ENCODE data around the gene NOXO1. TPM values are rescaled to one million over a fixed set of nuclear protein-coding genes. Genes with fewer than 3 reads are reported as not detected.
"Not testable (repeated sequence)": the region's sequence is repeated elsewhere in the genome, so short reads cannot be mapped to it uniquely, and the experiment has no call there.

Gene NOXO1
- total RNA-seq, 1 experiment from 2014 or later, result not detected

DNA sequence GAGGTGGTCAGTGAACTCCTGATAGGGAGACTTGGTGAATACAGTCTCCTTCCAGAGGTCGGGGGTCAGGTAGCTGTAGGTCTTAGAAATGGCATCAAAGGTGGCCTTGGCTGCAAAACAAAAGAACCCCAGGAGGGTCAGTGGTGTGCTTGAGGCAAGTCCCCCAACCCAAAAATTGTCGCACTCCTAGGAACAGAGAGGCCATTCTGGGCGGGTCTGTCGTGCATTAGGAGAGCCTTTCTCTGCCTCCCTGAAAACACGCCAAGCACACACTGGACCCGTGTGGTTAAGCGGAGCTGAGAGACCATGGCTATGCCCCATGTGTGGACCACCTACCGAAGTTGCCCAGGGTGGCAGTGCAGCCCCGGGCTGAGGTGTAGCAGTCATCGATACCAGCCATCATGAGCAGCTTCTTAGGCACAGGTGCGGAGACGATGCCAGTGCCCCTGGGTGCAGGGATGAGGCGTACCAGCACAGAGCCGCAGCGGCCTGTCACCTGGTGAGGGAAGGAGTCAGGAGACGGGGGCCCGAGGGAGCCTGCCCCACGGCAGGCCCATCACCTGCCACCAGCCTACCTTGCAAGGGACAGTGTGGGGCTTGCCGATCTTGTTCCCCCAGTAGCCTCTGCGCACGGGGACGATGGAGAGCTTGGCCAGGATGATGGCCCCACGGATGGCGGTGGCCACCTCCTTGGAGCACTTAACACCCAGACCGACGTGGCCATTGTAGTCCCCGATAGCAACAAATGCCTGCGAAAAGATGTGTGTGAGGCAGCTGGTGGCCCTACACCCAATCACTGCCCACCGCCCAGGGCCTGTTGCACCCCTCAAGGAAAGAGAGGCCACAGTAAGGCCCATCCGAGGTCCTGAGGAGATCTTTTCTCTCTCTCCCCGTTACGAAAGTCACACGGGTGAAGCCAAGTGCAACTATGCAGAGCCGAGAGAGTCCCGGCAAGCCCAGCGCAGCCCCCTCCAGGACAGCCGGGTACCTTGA lies 18.8 kb downstream of the NOXO1 start:
- not testable (repeated sequence) for DNase-seq (ENCODE audit: low spot score)

DNA sequence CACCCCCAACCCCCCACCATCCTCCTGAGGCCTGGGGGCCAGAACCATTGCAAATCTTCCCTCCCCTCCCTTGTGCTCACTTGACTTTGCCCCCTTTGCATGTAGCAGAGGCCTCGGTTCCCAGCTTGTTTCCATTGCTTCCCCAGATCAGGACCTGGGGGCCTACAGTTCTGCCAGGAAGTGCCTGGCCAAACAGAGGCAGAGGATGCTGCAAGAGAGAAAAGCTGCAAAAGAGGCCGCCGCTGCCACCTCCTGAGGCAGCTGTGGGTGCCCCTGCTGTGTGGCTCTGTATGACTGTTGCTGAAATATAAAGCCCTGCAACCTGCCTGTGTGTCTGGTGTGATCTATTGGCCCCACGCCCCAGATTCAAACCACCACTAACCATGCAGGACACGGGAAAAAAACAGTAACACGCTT lies 19.6 kb downstream of the NOXO1 start:
- no peak for DNase-seq (ENCODE audit: low spot score)

DNA sequence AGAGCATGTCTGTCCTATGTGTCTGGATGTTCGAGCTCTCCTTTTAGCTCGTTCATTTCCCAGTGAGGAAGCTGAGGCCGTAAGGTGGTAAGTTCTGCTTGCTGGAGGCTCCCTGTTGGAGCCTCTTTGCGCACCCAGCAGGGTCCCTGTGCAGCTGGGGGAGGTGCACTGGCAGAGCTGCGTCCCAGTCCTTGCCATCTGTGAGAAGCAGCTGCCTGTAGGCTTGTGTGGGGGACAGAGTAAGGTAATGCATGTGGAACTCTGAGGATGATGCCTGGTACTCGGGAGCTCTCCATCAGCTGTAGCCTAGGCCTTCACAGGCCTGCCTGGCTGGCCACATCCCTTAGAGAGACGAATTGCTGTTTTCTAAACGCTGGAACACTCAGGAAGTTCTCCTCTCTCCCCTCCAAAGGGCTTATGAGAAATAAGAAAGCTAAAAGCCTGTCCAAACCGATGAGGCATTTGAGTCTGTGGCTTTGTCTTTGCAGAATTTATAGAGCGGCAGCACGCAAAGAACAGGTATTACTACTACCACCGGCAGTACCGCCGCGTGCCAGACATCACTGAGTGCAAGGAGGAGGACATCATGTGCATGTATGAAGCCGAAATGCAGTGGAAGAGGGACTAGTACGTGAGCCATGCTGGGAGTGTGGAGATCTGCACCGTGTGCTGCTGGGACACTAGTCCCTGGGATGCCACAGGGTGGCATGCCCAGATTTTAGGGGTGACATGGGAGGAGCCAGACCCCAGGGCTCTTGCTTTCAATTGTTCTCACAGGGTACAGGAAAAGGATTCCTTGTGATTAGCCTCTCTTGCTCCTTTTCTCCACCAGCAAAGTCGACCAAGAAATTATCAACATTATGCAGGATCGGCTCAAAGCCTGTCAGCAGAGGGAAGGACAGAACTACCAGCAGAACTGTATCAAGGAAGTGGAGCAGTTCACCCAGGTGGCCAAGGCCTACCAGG lies 20.3 kb downstream of the NOXO1 start:
- DNase-seq (ENCODE audit: low spot score), result peak; percentile 45

DNA sequence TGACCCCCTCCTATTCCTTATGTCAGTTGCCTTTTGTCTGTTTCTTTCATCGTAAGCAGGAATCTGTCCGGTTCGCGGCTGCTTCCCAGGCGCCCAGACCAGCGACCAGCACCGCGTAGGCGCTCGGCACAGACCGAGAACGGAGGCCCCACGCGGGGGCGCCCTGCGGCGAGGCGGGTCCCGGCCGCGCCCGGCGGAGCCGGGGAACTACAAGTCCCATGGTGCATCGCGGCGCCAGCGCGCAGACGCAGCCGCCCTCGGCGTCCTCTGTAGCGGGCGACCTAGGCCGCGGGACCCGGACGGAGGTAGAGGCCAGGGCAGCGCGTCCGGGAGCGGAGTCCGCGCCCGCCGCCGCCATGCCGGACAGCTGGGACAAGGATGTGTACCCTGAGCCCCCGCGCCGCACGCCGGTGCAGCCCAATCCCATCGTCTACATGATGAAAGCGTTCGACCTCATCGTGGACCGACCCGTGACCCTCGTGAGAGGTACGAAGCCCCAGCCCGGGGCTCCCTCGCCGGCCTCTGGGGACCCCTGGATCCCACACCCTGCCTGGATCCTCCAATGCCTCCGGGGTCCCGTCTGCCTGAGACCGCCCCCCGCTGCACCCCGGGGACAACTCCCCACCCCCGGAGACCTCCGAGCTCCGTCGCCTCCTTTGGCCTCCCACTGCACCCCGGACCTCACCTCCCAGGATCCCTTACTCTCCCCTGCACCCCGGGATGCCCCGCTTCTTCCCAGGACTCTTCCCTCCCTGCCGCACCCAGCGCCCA lies 21.8 kb downstream of the NOXO1 start, which contains the start of gene NDUFB10:
NDUFB10 (plus strand) TSS at position 270 of the 771 bp plus-strand sequence; CDS start at position 357, 87 bp downstream.
- peak; percentile 80 for DNase-seq (ENCODE audit: low spot score)

DNA sequence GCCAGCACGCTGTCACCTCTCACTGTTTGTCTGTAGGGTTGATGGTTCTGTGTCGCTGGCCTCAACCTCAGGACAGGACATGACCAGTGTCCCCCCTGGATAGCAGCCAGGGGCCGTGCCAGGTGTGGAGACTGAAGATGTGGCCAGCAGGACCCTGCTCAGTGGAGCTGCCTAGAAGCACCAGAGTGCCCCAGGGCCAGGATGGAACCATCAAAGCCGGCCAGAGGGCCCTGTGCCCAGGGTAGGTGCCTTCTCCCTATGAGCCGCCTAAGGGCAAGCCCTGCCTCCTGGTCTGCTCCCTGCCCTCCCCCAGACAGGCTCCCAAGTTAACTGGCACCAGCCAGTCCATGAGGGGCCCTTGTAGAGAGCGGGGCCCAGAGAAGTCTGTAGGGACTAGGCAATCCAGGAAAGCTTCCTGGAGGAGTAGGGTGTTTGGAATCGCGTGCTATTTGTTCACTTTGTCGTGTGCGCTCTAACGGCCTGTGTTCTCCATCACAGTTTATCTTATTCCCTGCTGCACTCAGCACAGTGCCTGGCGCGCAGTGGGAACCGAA lies 22.5 kb downstream of the NOXO1 start:
- no peak for DNase-seq (ENCODE audit: low spot score)

DNA sequence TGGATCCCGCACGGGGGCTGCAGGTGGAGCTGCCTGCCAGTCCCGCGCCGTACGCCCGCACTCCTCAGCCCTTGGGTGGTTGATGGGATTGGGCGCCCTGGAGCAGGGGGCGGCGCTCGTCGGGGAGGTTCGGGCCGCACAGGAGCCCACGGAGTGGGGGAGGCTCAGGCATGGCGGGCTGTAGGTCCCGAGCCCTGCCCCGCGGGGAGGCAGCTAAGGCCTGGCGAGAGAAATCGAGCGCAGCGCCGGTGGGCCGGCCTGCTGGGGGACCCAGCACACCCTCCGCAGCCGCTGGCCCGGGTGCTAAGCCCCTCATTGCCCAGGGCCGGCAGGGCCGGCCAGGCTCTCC lies 23.2 kb downstream of the NOXO1 start:
- DNase-seq (ENCODE audit: low spot score), result not testable (repeated sequence)

DNA sequence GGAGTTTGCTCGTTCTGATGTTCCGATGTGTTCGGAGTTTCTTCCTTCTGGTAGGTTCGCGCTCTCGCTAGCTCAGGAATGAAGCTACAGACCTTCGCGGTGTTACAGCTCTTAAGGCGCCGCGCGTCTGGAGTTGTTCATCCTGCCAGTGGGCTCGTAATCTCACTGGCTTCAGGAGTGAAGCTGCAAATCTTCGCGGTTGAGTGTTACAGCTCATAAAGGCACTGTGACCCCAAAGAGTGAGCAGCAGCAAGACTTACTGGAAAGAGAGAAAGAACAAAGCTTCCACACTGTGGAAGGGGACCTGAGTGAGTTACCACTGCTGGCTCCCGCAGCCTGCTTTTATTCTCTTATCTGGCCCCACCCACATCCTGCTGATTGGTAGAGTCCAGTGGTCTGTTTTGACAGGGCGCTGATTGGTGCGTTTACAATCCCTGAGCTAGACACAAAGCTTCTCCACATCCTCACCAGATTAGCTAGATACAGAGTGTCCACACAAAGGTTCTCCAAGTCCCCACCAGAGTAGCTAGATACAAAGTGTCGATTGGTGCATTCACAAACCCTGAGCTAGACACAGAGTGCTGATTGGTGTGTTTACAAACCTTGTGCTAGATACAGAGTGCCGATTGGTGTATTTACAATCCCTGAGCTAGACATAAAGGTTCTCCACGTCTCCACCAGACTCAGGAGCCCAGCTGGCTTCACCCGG lies 23.7 kb downstream of the NOXO1 start:
- not testable (repeated sequence) for DNase-seq (ENCODE audit: low spot score)

DNA sequence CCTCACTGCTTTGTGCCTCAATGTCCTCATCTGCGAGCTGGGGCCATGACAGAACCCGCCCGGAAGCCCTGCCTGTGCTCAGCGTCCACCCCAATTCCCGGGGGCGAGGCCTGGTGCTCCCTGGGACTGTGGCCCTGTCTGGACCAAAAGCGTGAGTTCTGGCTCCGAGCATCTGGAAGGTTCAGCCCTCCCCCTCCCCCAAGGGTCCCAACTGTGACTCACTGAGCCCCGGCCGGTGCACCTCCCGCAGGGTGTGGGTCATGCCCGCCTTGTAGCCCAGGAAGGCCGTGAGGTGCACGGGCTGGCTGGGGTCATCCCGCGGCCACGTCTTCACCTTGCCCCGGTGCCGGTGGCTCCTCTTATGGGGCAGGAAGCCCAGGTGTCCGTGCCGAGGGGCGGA lies 27.5 kb downstream of the NOXO1 start:
- no peak for DNase-seq (ENCODE audit: low spot score)

DNA sequence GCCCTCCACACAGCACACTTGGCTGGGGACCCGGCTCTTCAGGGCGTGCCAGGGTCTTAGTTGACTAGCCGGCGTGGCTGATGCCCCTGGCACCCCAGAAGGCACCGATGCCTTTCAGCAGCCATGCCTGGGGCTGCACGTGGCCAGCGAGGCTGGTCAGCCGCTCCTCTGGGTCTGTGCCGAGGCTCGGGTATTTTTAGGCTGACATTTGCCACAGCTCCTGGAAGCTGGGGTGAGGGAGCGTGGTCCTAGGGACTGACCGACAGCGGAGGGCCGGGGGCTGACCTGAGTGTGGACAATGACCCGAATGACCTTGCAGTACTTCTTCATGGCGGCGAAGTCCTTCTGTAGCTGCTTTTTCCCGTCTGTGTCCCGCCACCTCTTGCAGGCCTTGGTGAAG lies 30.7 kb downstream of the NOXO1 start:
- DNase-seq (ENCODE audit: low spot score), result no peak

DNA sequence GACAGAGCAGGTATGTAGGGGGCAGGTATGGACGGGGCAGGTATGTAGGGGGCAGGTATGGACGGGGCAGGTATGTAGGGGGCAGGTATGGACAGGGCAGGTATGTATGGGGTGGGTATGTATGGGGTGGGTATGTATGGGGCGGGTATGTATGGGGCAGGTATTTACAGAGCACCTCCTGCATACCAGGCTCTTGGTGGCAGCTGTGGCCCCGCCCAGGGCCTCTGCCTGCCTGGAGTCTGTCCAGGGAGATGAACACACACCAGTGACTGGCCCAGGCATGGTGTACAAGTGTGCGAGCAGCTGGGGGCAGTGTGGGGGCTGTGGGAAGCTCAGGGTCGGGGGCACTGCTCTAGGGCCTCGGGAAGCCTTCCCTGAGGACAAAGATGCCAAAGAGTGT lies 31.2 kb downstream of the NOXO1 start:
- no peak for DNase-seq (ENCODE audit: low spot score)

DNA sequence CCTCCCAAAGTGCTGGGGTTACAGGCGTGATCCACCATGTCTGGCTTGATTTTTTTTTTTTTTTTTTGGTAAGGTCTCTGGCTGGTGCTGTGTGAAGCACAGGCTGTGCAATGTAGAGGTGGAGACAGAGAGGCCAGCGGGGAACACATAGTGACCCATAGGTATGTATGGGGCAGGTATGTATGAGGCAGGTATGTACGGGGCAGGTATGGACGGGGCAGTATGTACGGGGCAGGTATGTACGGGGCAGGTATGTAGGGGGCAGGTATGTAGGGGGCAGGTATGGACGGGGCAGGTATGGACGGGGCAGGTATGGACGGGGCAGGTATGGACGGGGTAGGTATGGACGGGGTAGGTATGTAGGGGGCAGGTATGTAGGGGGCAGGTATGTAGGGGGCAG lies 31.8 kb downstream of the NOXO1 start:
- no peak for DNase-seq (ENCODE audit: low spot score)

DNA sequence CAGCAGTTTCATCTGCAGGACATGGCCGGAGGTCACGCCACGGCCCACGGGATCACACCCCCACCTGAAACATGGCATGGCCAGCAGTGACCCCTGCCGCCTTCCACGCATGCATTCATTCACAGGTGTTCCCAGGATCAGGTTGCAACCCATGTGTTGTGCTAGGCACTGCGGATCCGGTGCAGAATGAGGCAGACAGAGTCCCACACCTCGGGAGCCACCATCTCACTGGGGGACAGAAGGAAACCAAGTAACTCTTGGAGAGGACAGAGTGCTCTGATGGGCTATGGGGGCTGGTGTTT lies 33.9 kb downstream of the NOXO1 start:
- no peak for DNase-seq (ENCODE audit: low spot score)

DNA sequence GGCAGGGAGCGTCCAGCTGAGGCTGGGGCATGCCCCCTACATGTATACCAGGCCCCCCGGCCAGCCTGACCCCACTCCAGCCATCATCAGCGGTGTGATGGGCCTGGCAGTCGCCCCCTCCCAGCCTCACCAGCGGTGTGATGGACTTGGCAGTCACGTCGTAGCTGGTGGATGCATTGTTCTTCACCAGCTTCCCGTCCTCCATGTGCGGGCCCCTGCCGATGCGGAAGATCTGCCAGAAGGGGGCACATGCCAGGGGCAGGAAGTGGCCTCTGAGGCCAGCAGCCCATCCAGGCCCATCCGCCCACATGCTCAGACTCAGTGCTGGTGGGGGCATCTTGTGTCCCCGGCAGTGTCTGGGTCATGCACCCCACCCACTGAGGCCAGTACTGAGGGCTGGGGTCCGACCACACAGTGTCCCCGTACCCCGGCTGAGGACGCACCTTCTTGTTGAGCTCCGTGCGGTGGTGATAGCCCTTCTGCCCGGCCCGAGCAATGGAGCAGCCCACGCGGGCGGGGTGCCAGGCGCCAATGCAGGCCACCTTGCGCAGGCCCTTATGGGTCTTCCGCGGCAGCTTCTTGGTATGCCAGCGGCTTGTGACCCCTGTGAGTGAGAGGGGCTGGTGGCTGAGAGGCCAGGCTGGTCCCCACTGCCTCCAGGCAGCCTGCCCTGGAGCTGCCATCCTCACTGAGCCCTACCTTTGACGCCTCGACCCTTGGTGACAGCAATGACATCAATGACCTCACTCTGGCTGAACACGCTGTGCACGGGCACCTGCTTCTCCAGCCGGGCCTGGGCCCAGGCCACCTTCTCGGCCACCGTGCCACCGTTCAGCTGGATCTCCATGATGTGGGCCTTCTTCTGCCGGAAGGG lies 34.5 kb downstream of the NOXO1 start:
- DNase-seq (ENCODE audit: low spot score), result no peak

DNA sequence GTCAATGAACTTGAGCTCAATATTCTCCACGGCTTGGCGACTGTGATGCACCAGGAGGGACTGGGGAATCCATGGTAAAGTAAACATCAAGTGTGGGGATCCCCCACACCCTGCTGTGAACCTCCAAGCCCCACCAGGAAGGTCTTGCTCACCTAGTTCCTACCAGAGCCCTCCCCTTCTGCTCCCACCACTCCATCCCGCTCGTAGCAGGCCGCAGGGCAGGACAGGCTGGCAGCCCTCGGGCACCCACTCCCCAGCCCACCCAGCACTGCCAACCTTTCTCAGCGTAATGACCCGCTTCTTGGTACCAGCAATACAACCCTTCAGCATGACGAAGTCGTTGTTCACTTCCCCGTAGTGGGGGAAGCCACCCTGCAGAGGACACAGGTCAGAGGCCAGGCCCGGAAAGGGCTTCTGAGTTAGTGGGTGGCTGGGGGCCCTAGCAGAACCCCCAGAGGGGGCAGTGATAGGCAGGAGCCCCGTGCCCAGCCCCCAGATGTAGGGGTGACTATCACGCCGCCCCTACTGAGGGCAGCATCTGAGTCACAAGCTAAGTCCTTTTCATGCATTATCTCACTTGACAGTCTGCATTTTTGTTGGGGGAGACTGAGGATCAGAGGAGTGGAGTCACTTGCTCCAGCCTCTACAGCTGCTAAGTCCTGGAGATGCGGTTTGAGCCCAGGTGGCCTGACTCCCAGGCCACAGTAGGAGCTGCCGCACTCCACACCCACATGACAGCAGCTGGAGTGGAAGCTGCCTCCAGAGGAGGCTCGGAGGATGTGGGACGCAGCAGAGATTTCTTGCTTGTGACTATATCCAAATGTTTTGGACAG lies 35.5 kb downstream of the NOXO1 start:
- DNase-seq (ENCODE audit: low spot score), result no peak

DNA sequence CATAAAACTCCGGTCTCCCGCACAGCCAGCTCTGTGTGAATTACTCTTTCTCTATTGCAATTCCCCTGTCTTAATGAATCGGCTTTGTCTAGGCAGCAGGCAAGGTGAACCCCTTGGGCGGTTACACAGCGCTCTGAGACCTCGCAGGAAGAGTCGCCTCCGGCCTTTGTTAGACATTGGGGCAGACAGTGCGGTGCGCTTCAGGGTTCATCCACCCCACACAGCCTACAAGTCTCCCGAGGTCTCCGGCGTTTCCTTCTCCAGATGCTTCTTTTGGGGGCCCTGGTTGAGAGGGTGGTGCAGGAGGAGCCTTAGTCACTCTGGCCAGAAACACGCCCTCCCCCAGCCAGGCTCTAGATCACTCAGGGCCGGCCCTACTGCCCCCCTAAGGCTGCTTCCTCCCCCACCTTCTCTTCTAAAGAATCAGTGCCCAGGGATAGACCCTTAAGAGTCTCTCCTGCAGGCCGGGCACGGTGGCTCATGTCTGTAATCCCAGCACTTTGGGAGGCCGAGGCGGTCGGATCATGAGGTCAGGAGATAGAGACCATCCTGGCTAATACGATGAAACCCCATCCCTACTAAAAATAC lies 36.6 kb downstream of the NOXO1 start:
- DNase-seq (ENCODE audit: low spot score), result no peak

DNA sequence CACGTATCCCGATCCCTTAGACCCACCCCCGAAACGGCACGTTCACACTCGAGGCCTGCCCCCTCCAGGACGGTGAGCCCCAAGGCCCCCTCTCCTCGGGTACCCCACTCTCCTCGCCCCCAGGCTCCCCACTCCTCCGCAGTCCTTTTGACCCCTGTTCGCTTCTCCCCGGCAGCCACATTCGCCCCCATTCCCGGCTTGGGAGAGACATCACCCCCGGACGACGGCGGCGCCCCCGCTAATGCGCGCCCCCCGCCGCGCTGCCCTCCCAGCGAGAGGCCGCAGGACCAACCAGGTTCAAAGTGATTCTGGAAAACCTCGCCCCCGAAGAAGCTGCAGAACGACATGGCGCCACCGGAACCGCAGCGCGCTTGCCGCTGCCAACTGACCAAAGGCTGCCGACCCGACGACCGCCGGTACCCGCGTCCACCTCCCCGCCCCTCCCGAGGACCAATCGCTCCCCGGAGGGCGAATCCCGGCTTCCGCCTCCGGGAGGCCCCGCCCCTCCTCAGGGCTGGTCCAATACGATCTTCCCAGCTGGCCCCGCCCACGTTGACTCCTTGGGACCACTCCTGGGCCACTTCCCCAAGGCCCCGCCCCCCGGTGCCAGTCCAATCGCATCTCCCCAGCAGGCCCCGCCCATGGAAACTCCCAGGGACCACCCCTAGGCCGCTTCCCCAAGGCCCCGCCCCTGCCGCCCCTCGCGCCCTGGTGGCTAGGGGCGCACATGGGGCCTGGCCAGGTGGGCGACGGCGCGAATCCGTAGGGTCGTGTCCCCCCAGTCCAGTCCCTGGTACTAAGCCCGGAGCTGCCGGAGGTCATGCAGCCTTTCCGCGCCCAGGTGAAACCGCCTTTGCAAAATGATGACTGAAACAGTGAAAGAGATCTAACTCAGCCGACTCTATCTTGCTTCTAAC lies 38.2 kb downstream of the NOXO1 start, which contains the start of gene MSRB1:
MSRB1 (minus strand) TSS at position 390 of the 917 bp plus-strand sequence; CDS start at position 347, 43 bp downstream.
- peak; percentile 97 for DNase-seq (ENCODE audit: low spot score)
